Measurements from ENCODE around the gene NT5C2. TPM values are rescaled to one million over a fixed set of nuclear protein-coding genes. Genes with fewer than 3 reads are reported as not detected.
"Not testable (repeated sequence)": the region's sequence is repeated elsewhere in the genome, so short reads cannot be mapped to it uniquely, and the experiment has no call there.

NT5C2 gene
- total RNA-seq, 1 donor from 2014 or later, result 52.3 TPM

- ATAC-seq; intact Hi-C loops (cut with DNase I); DNase-seq (ENCODE audit: missing footprints): not testable (repeated sequence)
Measured at GRCh38 chr10:103143641-103144040, 49.4 kb downstream of the NT5C2 start.

- intact Hi-C loops (cut with DNase I), result no loop called here
- ATAC-seq, result no peak
Measured at GRCh38 chr10:103141950-103142349, 51.1 kb downstream of the NT5C2 start.

GRCh38 chr10:103140469-103140868 lies 52.6 kb downstream of the NT5C2 start:
- no peak for ATAC-seq

More at GRCh38 chr10:103141950-103142349, 51.1 kb downstream of the NT5C2 start:
- no peak for DNase-seq (ENCODE audit: missing footprints)

GRCh38 chr10:103139803-103140202 lies 53.3 kb downstream of the NT5C2 start:
- DNase-seq (ENCODE audit: missing footprints) (no peak), ATAC-seq (no peak)
- intact Hi-C loops (cut with DNase I), result no loop called here

More at GRCh38 chr10:103140469-103140868, 52.6 kb downstream of the NT5C2 start:
- intact Hi-C loops (cut with DNase I), result no loop called here
- no peak for DNase-seq (ENCODE audit: missing footprints)

- intact Hi-C loops (cut with DNase I); ATAC-seq; DNase-seq (ENCODE audit: missing footprints): not testable (repeated sequence)
Measured at GRCh38 chr10:103135168-103135567, 57.9 kb downstream of the NT5C2 start.

GRCh38 chr10:103130910-103131309 lies 62.2 kb downstream of the NT5C2 start:
- ATAC-seq (no peak), DNase-seq (ENCODE audit: missing footprints) (no peak)
- intact Hi-C loops (cut with DNase I), result no loop called here

- DNase-seq (ENCODE audit: missing footprints); intact Hi-C loops (cut with DNase I): not testable (repeated sequence)
Measured at GRCh38 chr10:103130180-103130579, 62.9 kb downstream of the NT5C2 start.

GRCh38 chr10:103127241-103127640 lies 65.8 kb downstream of the NT5C2 start:
- intact Hi-C loops (cut with DNase I), result no loop called here
- DNase-seq (ENCODE audit: missing footprints) (no peak), ATAC-seq (no peak)

More at GRCh38 chr10:103130180-103130579, 62.9 kb downstream of the NT5C2 start:
- ATAC-seq, result not testable (repeated sequence)

GRCh38 chr10:103125323-103126267 lies 67.5 kb downstream of the NT5C2 start:
- DNase-seq (ENCODE audit: missing footprints) (no peak), ATAC-seq (no peak)
- intact Hi-C loops (cut with DNase I), result no loop called here

- DNase-seq (ENCODE audit: missing footprints), result no peak
- intact Hi-C loops (cut with DNase I), result no loop called here
- ATAC-seq, result no peak
Measured at GRCh38 chr10:103124420-103125096, 68.5 kb downstream of the NT5C2 start.

GRCh38 chr10:103123282-103124024 lies 69.6 kb downstream of the NT5C2 start:
- intact Hi-C loops (cut with DNase I), result no loop called here
- DNase-seq (ENCODE audit: missing footprints) (no peak), ATAC-seq (no peak)

- intact Hi-C loops (cut with DNase I), result no loop called here
- peak; percentile 59 for ATAC-seq
Measured at GRCh38 chr10:103120977-103121735, 71.9 kb downstream of the NT5C2 start.

GRCh38 chr10:103120546-103120945 lies 72.5 kb downstream of the NT5C2 start:
- DNase-seq (ENCODE audit: missing footprints) (no peak), ATAC-seq (no peak)
- intact Hi-C loops (cut with DNase I), result no loop called here

More at GRCh38 chr10:103120977-103121735, 71.9 kb downstream of the NT5C2 start:
- no peak for DNase-seq (ENCODE audit: missing footprints)

- no peak for ATAC-seq
- DNase-seq (ENCODE audit: missing footprints), result no peak
- intact Hi-C loops (cut with DNase I), result no loop called here
Measured at GRCh38 chr10:103117247-103117646, 75.8 kb downstream of the NT5C2 start.

- DNase-seq (ENCODE audit: missing footprints) (no peak), ATAC-seq (no peak)
- intact Hi-C loops (cut with DNase I), result loop anchor here (5.0 kb wide), 2 partner anchors 32 to 77 kb away; partner anchors contain the start of gene NT5C2
Measured at GRCh38 chr10:103114876-103115275, 78.2 kb downstream of the NT5C2 start.

GRCh38 chr10:103111918-103112877 lies 80.9 kb downstream of the NT5C2 start:
- DNase-seq (ENCODE audit: missing footprints), result no peak
- ATAC-seq, result no peak
- intact Hi-C loops (cut with DNase I), result loop anchor here (5.0 kb wide), 2 partner anchors 35 to 80 kb away; partner anchors contain the start of gene NT5C2
